Stimulated activated naive CD4-positive, alpha-beta T cell treated with Interleukin-2 at 50 U/mL for 16 hours (primary cell): ENCODE measurements around the gene RBM4.

Experiments used
- DNase-seq: peaks from one replicate; lab custom pipeline; 2025; lab: John Stamatoyannopoulos, UW

The RBM4 gene

GRCh38 chr11:66688561-66689534, 50.3 kb downstream of the RBM4 start:
- no peak for DNase-seq

- DNase-seq = no peak
Measured at GRCh38 chr11:66689661-66690590, 51.4 kb downstream of the RBM4 start.

- DNase-seq = no peak
Measured at GRCh38 chr11:66691311-66691980, 52.9 kb downstream of the RBM4 start.

- DNase-seq = no peak
Measured at GRCh38 chr11:66692446-66692845, 53.9 kb downstream of the RBM4 start.

- no peak for DNase-seq
Measured at GRCh38 chr11:66692871-66693331, 54.4 kb downstream of the RBM4 start.

- no peak for DNase-seq
Measured at GRCh38 chr11:66693356-66694055, 55.0 kb downstream of the RBM4 start.

- no peak for DNase-seq
Measured at GRCh38 chr11:66694056-66694410, 55.5 kb downstream of the RBM4 start.

- peak; percentile 75 for DNase-seq
Measured at GRCh38 chr11:66694732-66695207, 56.3 kb downstream of the RBM4 start.
